K562 (cell line): Measurements from ENCODE around the gene KLHL22. TPM values are rescaled to one million over a fixed set of nuclear protein-coding genes. Genes with fewer than 3 reads are reported as not detected.

ENCODE experiments used
- C11orf30 ChIP-seq: fragments of 450-650 bp; IDR thresholded peaks from 2 replicates; pipeline ENCODE4 v1.6.1; 2016; ENCODE audit warnings: low read depth, mild to moderate bottlenecking
- FOXP1 ChIP-seq: sonication (generic); formaldehyde crosslinking; IDR thresholded peaks from 2 replicates; pipeline ENCODE4 v1.8.0; 2022; ENCODE audit warnings: mild to moderate bottlenecking, missing genetic modification reagents
- FUS ChIP-seq: fragments of 200-400 bp; formaldehyde crosslinking; optimal IDR thresholded peaks from 2 replicates; pipeline ENCODE3; 2017; ENCODE audit warnings: low read depth, low read length
- KAT7 ChIP-seq: sonication (generic); formaldehyde crosslinking; IDR thresholded peaks from 2 replicates; pipeline ENCODE4 v1.8.0; 2022; ENCODE audit warnings: missing genetic modification reagents, mild to moderate bottlenecking, borderline replicate concordance
- L3MBTL2 ChIP-seq: fragments of 450-650 bp; IDR thresholded peaks from 2 replicates; pipeline ENCODE4 v1.6.1; 2016; ENCODE audit warnings: mild to moderate bottlenecking, moderate library complexity
- MAFK ChIP-seq: IDR thresholded peaks from 2 replicates; pipeline ENCODE4 v1.6.1; 2011; ENCODE audit warnings: low read length, improper control_type of control experiment
- MIER1 ChIP-seq: fragments of 450-650 bp; IDR thresholded peaks from 2 replicates; pipeline ENCODE4 v1.6.1; 2016; ENCODE audit warnings: antibody characterized with exemption, mild to moderate bottlenecking, low read depth
- PML ChIP-seq: IDR thresholded peaks from 2 replicates; pipeline ENCODE4 v1.6.1; 2012; ENCODE audit warnings: low read length, inconsistent platforms
- SIRT6 ChIP-seq: IDR thresholded peaks from one replicate; pipeline ENCODE4 v1.6.1; 2012; ENCODE audit warnings: low read depth, mild to moderate bottlenecking, control low read depth, inconsistent platforms, low read length, moderate library complexity
- XRCC5 ChIP-seq: fragments of 200-400 bp; formaldehyde crosslinking; IDR thresholded peaks from 2 replicates; pipeline ENCODE4 v1.6.1; 2017; ENCODE audit warnings: low read depth, mild to moderate bottlenecking, low read length
- ZFPM2 ChIP-seq: fragments of 250-450 bp; sonication (Bioruptor Pico); IDR thresholded peaks from 2 replicates; pipeline ENCODE4 v1.5.1; 2022; ENCODE audit warnings: mild to moderate bottlenecking
- polyA plus RNA-seq, 8 experiments: library from polyadenylated mRNA; depleted of rRNA in 4 of 8; stranded (reverse) in 5 of 8; unstranded in 3 of 8; fragments of >200 nt; fragmentation: Nextera tagmentation in 2 of 8; fragmentation: Illumina TruSeq in 1 of 8; extraction: Ambion mirVana in 2 of 8; extraction: Trizol in 1 of 8; gene quantifications; 2 replicates each; pipeline versions ENCODE4 v1.2.1 to v1.2.3, GENCODE V29; 2011 to 2014; ENCODE audit warnings: inconsistent platforms in 1 of 8, missing spikeins in 1 of 8
- total RNA-seq, 7 experiments: library from RNA; depleted of rRNA in 6 of 7; stranded (reverse); fragments of >200 nt in 6 of 7; fragmentation: Illumina TruSeq in 2 of 7; extraction: Trizol in 2 of 7; gene quantifications; 2 replicates each; pipeline versions ENCODE4 v1.2.1 to v1.2.3, GENCODE V29; 2011 to 2021; ENCODE audit warnings: low replicate concordance in 1 of 7
- TF ChIP-seq, protein P1 (sequence below): fragments of 450-650 bp; IDR thresholded peaks from 2 replicates; pipeline ENCODE4 v1.6.1; 2016; ENCODE audit warnings: mild to moderate bottlenecking
- TF ChIP-seq, protein P2 (sequence below), 2 experiments: fragments of 450-650 bp; IDR thresholded peaks; 2 replicates each; pipeline ENCODE4 v1.6.1; 2016; ENCODE audit warnings: mild to moderate bottlenecking in 2 of 2, borderline replicate concordance in 1 of 2, low read depth in 1 of 2, moderate library complexity in 1 of 2
- TF ChIP-seq, protein P3 (sequence below), 2 experiments: IDR thresholded peaks; 2 replicates each; pipeline ENCODE4 v1.6.1; 2011; ENCODE audit warnings: borderline replicate concordance in 1 of 2, control low read depth in 1 of 2, low read depth in 1 of 2, low read length in 1 of 2, mild to moderate bottlenecking in 1 of 2, mixed read lengths in 1 of 2, moderate library complexity in 1 of 2; ENCODE audit not compliant: insufficient read depth in 1 of 2, insufficient read length in 1 of 2, poor library complexity in 1 of 2, severe bottlenecking in 1 of 2; ENCODE audit errors: extremely low read depth in 1 of 2
- TF ChIP-seq, protein P4 (sequence below): fragments of 450-650 bp; formaldehyde crosslinking; conservative IDR thresholded peaks from 2 replicates; pipeline ENCODE4 v1.4.0; 2022; ENCODE audit warnings: mild to moderate bottlenecking, missing genetic modification characterization

KLHL22 gene
- total and polyA plus RNA-seq, 9 of the 15 experiments (the other 6 are each of a cell fraction or from before 2014, with no cell fraction given), result 1.3 to 25.6 (median 15.2) TPM

DNA sequence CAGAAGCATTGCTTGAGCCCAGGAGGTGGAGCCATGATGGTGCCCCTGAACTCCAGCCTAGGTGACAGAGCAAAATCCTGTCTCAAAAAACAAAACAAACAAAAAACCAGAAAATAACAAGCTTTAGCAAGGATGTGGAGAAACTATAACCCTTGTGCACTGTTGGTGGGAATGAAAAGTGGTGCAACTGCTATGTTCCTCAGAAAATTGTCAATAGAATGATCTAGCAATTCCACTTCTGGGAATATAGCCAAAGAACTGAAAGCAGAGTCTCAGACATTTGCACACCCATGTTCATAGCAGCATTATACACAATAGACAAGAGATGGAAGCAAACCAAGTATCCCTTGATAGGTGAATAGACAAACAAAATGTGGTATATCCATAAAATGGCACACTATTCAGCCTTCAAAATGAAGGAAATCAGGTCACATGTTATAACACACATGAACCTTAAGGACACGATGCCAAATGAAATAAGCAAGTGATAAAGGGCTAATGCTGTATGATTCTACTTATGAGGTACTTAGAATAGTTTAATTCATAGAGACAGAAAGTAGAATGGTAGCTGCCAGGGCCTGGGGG, 15.9 kb downstream of the KLHL22 start (continued):
- no peak for TF ChIP-seq XRCC5
- TF ChIP-seq KAT7, result no peak
- TF ChIP-seq L3MBTL2, result peak; percentile 48; the same call in 1 of the 2 replicates
- TF ChIP-seq, protein P1, sequence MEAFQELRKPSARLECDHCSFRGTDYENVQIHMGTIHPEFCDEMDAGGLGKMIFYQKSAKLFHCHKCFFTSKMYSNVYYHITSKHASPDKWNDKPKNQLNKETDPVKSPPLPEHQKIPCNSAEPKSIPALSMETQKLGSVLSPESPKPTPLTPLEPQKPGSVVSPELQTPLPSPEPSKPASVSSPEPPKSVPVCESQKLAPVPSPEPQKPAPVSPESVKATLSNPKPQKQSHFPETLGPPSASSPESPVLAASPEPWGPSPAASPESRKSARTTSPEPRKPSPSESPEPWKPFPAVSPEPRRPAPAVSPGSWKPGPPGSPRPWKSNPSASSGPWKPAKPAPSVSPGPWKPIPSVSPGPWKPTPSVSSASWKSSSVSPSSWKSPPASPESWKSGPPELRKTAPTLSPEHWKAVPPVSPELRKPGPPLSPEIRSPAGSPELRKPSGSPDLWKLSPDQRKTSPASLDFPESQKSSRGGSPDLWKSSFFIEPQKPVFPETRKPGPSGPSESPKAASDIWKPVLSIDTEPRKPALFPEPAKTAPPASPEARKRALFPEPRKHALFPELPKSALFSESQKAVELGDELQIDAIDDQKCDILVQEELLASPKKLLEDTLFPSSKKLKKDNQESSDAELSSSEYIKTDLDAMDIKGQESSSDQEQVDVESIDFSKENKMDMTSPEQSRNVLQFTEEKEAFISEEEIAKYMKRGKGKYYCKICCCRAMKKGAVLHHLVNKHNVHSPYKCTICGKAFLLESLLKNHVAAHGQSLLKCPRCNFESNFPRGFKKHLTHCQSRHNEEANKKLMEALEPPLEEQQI, result no peak
- TF ChIP-seq C11orf30, result peak; percentile 46; the same call in 1 of the 2 replicates
- TF ChIP-seq, protein P2, sequence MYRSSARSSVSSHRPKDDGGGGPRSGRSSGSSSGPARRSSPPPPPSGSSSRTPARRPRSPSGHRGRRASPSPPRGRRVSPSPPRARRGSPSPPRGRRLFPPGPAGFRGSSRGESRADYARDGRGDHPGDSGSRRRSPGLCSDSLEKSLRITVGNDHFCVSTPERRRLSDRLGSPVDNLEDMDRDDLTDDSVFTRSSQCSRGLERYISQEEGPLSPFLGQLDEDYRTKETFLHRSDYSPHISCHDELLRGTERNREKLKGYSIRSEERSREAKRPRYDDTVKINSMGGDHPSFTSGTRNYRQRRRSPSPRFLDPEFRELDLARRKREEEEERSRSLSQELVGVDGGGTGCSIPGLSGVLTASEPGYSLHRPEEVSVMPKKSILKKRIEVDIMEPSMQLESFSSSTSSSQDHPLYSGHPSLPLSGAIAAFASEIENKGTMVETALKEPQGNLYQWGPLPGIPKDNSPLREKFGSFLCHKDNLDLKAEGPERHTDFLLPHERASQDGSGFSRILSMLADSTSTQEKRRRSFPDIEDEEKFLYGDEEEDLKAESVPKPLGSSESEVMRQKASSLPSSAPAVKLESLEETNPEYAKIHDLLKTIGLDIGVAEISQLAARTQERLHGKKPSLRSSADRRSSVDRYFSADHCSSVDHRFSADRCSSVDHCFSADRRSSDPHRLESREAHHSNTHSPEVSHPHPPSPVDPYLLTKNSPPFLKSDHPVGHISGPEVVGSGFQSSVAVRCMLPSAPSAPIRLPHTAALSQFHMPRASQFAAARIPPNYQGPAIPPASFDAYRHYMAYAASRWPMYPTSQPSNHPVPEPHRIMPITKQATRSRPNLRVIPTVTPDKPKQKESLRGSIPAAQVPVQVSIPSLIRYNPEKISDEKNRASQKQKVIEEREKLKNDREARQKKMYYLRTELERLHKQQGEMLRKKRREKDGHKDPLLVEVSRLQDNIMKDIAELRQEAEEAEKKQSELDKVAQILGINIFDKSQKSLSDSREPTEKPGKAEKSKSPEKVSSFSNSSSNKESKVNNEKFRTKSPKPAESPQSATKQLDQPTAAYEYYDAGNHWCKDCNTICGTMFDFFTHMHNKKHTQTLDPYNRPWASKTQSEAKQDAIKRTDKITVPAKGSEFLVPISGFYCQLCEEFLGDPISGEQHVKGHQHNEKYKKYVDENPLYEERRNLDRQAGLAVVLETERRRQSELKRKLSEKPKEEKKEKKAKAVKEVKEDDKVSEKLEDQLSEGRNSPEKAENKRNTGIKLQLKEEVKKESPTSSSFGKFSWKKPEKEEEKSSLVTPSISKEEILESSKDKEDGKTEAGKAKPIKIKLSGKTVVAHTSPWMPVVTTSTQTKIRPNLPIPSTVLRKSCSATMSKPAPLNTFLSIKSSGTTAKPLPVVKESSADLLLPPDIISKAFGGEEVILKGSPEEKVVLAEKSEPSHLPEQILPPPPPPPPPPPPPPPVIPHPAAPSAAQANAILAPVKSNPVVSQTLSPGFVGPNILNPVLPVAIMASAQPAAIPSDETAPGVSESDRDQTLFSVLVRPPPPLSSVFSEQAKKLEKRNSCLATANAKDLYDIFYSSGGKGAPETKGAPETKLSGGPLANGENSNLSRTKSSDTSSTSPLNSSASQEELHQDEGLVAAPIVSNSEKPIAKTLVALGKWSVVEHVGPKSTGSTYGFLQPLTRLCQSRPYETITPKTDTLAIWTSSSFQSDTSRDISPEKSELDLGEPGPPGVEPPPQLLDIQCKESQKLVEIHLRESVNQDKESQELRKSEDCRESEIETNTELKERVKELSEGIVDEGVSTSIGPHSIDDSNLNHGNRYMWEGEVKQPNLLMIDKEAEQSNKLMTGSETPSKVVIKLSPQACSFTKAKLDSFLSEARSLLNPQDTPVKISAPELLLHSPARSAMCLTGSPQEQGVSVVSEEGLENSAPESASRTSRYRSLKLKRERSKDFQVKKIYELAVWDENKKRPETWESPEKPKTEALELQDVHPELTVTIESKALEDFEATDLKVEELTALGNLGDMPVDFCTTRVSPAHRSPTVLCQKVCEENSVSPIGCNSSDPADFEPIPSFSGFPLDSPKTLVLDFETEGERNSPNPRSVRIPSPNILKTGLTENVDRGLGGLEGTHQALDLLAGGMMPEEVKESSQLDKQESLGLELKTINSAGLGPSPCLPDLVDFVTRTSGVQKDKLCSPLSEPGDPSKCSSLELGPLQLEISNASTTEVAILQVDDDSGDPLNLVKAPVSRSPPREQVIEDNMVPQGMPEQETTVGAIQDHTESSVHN (IDR thresholded peaks at IDR 0.05; ENCODE audit: borderline replicate concordance in 1 of 2, low read depth in 1 of 2), result no peak
- no peak for TF ChIP-seq MIER1
- TF ChIP-seq FOXP1 (CRISPR knock-in tag), result no peak
- no peak for TF ChIP-seq SIRT6
- TF ChIP-seq, protein P3, sequence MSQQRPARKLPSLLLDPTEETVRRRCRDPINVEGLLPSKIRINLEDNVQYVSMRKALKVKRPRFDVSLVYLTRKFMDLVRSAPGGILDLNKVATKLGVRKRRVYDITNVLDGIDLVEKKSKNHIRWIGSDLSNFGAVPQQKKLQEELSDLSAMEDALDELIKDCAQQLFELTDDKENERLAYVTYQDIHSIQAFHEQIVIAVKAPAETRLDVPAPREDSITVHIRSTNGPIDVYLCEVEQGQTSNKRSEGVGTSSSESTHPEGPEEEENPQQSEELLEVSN (IDR thresholded peaks at IDR 0.05; ENCODE audit: borderline replicate concordance in 1 of 2, extremely low read depth in 1 of 2, insufficient read depth in 1 of 2, insufficient read length in 1 of 2, low read depth in 1 of 2, low read length in 1 of 2, poor library complexity in 1 of 2, severe bottlenecking in 1 of 2), result no peak
- TF ChIP-seq, protein P4, sequence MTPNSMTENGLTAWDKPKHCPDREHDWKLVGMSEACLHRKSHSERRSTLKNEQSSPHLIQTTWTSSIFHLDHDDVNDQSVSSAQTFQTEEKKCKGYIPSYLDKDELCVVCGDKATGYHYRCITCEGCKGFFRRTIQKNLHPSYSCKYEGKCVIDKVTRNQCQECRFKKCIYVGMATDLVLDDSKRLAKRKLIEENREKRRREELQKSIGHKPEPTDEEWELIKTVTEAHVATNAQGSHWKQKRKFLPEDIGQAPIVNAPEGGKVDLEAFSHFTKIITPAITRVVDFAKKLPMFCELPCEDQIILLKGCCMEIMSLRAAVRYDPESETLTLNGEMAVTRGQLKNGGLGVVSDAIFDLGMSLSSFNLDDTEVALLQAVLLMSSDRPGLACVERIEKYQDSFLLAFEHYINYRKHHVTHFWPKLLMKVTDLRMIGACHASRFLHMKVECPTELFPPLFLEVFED, result no peak; the same call in 1 of the 2 replicates
- TF ChIP-seq MAFK, result 0 out of 2 replicates have a peak, but pooled peaks have one; percentile 40
- TF ChIP-seq FUS, result no peak
- TF ChIP-seq ZFPM2 (CRISPR knock-in tag), result no peak
- TF ChIP-seq PML, result no peak
